ENCODE results near the gene HDX.
"Not testable (repeated sequence)": the region's sequence is repeated elsewhere in the genome, so short reads cannot be mapped to it uniquely, and the experiment has no call there.

Gene HDX

GRCh38 chrX:84501798-84502628 is at the start of gene HDX:
Gene HDX, minus strand, starts transcription at chrX:84502453. Its CDS starts 27,056 bp downstream, at chrX:84475397.
- DNase-seq (ENCODE audit: low spot score): no peak

- DNase-seq (ENCODE audit: low spot score): not testable (repeated sequence)
Observed at GRCh38 chrX:84541315-84541714, 39.1 kb upstream of the HDX start.

GRCh38 chrX:84537627-84538026 is 35.4 kb upstream of the HDX start:
- not testable (repeated sequence) for DNase-seq (ENCODE audit: low spot score)

- no peak for DNase-seq (ENCODE audit: low spot score)
Observed at GRCh38 chrX:84488426-84488825, 13.8 kb downstream of the HDX start.

GRCh38 chrX:84487365-84488353 is 14.6 kb downstream of the HDX start:
- no peak for DNase-seq (ENCODE audit: low spot score)

GRCh38 chrX:84479086-84479485 is 23.2 kb downstream of the HDX start:
- DNase-seq (ENCODE audit: low spot score): no peak

GRCh38 chrX:84477114-84477513 is 25.1 kb downstream of the HDX start:
- DNase-seq (ENCODE audit: low spot score): no peak

GRCh38 chrX:84475596-84475995 is 26.7 kb downstream of the HDX start:
- DNase-seq (ENCODE audit: low spot score): no peak

GRCh38 chrX:84475101-84475500 is 27.2 kb downstream of the HDX start:
- DNase-seq (ENCODE audit: low spot score): no peak

- DNase-seq (ENCODE audit: low spot score): no peak
Observed at GRCh38 chrX:84469226-84469625, 33.0 kb downstream of the HDX start.

GRCh38 chrX:84467898-84468297 is 34.4 kb downstream of the HDX start:
- DNase-seq (ENCODE audit: low spot score): no peak

GRCh38 chrX:84453351-84454246 is 48.7 kb downstream of the HDX start:
- DNase-seq (ENCODE audit: low spot score): no peak

- DNase-seq (ENCODE audit: low spot score): no peak
Observed at GRCh38 chrX:84441143-84441542, 61.1 kb downstream of the HDX start.

- no peak for DNase-seq (ENCODE audit: low spot score)
Observed at GRCh38 chrX:84415140-84415539, 87.1 kb downstream of the HDX start.

GRCh38 chrX:84363663-84364062 is 138.6 kb downstream of the HDX start:
- no peak for DNase-seq (ENCODE audit: low spot score)

- DNase-seq (ENCODE audit: low spot score): no peak
Observed at GRCh38 chrX:84363051-84363450, 139.2 kb downstream of the HDX start.

GRCh38 chrX:84362184-84362838 is 139.9 kb downstream of the HDX start:
- no peak for DNase-seq (ENCODE audit: low spot score)

- no peak for DNase-seq (ENCODE audit: low spot score)
Observed at GRCh38 chrX:84358271-84358670, 144.0 kb downstream of the HDX start.

- no peak for DNase-seq (ENCODE audit: low spot score)
Observed at GRCh38 chrX:84357296-84357695, 145.0 kb downstream of the HDX start.

GRCh38 chrX:84340968-84341367 is 161.3 kb downstream of the HDX start:
- no peak for DNase-seq (ENCODE audit: low spot score)
